Suppressor macrophage treated with lipopolysaccharide for 1 hour (primary cell): ENCODE measurements around the gene CDHR2.
A peak's percentile ranks its signal among the peaks of the same experiment; 100 is the strongest.
"Not testable (repeated sequence)": the region's sequence is repeated elsewhere in the genome, so short reads cannot be mapped to it uniquely, and the experiment has no call there.

Source experiments
- DNase-seq, 3 donors: peaks; one replicate each; pipeline ENCODE4 v3.0.0-alpha.2; 2020 to 2022

CDHR2 gene

DNA sequence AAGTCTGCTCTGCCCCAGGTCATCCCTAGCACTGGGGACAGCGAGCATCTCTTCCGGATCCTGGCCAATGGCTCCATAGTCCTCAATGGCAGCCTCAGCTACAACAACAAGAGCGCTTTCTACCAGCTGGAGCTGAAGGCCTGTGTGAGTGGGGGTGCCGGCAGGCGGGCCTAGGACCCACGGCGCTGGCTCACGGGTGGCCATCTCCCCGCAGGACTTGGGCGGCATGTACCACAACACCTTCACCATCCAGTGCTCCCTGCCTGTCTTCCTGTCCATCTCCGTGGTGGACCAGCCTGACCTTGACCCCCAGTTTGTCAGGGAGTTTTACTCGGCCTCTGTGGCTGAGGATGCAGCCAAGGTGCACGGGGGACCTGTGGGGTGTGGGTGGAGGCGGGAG lies 25.9 kb downstream of the CDHR2 start:
- DNase-seq, result no peak

DNA sequence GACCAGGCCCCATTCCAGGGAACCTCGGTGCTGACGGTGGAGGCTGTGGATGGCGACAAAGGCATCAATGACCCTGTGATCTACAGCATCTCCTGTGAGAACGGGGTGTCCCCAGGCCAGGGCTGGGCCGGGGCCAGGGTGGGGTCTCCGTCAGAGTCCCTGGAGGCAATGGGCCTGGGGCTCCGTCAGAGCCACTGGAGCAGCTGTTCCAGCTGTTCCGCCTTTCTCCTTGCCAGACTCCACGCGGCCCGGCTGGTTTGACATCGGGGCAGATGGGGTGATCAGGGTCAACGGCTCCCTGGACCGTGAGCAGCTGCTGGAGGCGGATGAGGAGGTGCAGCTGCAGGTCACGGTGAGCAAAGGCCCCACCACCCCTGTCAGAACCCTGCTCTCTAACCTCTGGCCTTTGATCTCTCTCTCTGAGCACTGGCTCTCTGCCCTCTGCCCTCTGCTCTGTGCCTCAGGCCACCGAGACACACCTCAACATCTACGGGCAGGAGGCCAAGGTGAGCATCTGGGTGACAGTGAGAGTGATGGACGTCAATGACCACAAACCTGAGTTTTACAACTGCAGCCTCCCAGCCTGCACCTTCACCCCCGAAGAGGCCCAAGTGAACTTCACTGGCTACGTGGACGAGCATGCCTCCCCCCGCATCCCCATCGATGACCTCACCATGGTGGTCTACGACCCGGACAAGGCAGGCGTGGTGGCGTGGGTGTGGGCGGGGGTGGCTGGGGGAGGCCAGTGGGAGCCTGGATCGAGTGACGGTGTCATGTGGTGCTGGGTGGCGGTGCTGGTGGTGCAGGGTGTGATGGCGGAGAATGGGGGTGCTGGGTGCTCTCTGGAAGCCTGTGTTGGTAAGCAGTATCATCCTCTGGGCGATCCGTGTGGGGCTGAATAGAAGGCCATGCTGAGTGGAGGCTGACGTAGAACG lies 26.6 kb downstream of the CDHR2 start:
- DNase-seq, result no peak

GRCh38 chr5:176577312-176578176 lies 28.4 kb downstream of the CDHR2 start:
- no peak for DNase-seq

GRCh38 chr5:176578391-176578808 lies 29.3 kb downstream of the CDHR2 start:
- DNase-seq, result peak in 1 of 3 donors; percentile 22

DNA sequence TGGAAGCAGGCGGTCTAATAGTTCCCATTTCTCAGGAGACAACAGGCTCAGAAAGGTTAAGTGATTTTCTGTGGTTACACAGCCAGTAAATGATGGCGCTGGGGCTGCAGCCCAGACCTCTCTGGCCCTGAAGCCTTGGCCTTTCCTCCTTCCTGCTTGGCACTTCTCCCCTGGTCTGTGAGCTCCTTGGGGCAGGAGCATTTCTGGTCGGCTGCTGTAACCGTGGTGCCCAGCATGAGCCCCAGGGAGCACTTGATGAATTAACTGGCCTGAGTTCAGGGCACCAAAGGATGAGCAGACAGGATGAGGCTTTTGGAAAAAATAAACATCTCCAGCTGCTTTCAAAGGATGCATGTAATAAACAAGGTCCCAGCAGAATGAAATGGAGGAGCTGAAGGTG lies 30.2 kb downstream of the CDHR2 start:
- no peak for DNase-seq

- DNase-seq, result no peak
Observed at GRCh38 chr5:176581361-176581760, 32.2 kb downstream of the CDHR2 start.

DNA sequence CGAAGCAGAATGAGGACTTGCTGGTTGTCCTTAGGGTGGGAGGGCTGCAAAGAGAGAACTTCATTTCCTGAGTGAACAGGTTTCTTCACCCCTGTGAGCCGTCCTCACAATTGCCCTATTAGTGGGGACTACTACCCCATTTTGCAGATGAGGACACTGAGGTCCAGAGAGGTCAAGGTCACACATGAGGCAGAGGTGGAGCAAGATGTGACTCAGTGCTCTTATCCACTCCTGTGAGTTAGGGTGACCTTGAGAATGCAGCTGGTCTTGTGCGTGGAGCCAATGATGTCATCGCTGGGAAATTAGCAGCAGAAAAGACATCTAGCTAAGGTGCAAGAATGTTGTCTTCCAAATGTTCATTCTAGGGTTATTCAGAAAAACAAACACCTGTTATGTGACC lies 33.9 kb downstream of the CDHR2 start:
- no peak for DNase-seq

GRCh38 chr5:176587398-176587797 lies 38.3 kb downstream of the CDHR2 start:
- DNase-seq, result no peak

DNA sequence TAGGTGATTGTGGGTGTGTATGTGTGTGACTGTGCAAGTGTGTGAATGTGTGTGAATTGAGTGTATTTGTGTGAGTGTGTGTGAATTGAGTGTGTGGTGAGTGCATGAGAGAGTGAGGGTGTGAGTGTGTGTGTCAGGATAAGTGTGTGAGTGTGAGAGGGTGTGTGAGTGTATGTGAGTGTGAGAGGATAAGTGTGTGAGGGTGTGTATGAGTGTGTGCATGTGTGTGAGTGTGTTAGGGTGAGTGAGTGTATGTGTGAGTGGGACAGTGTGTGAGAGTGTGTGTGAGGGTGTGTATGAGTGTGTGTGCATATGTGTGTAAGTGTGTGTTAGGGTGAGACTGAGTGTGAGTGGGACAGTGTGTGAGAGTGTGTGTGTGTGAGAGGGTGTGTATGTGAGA lies 39.2 kb downstream of the CDHR2 start:
- DNase-seq, result no peak

DNA sequence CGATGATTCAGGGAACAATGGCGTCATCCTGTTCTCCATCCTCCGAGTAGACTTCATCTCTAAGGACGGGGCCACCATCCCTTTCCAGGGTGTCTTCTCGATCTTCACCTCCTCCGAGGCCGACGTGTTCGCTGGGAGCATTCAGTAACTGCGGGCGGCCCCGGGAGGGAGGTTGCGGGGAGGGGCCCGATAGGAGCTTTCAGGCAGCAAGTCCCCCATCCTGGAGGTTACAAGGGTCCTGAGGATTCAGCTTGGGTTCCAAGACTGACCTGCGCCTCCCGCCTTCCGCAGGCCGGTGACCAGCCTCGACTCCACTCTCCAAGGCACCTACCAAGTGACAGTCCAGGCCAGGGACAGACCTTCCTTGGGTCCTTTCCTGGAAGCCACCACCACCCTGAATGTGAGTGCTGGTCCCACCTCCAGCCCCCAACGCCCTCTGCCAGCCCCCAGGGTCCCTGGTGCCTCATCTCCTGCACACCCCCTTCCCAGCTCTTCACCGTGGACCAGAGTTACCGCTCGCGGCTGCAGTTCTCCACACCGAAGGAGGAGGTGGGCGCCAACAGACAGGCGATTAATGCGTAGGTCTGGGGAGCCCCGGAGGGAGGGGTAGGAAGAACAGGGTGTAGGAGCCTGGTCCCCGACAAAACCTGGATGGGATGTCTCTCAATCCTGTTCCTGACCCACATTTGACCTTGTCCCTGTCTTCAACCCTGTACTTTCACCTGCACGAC lies 40.1 kb downstream of the CDHR2 start:
- DNase-seq, result no peak

GRCh38 chr5:176590035-176590717 lies 41.0 kb downstream of the CDHR2 start:
- DNase-seq, result no peak

- not testable (repeated sequence) for DNase-seq
Observed at GRCh38 chr5:176591667-176592066, 42.5 kb downstream of the CDHR2 start.

DNA sequence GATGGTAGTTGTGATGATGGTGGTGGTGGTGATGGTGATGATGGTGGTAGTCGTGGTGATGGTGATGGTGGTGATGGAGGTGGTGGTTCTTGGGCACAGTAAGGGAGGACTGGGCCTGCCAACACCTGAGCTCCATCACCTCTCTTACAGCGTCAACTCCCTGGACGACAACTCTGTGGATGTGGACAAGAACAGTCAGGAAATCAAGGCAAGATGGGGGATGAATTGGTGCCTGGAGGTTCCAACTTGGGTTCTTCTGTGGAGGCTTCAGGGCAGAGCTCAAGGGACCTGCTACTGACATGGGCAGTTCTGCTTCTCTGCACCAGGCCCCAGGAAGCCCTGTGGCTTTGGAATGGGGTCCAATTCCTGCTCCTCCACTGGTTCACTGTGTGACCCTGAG lies 43.4 kb downstream of the CDHR2 start:
- DNase-seq, result no peak

- no peak for DNase-seq
Observed at GRCh38 chr5:176593273-176593869, 44.2 kb downstream of the CDHR2 start.

DNA sequence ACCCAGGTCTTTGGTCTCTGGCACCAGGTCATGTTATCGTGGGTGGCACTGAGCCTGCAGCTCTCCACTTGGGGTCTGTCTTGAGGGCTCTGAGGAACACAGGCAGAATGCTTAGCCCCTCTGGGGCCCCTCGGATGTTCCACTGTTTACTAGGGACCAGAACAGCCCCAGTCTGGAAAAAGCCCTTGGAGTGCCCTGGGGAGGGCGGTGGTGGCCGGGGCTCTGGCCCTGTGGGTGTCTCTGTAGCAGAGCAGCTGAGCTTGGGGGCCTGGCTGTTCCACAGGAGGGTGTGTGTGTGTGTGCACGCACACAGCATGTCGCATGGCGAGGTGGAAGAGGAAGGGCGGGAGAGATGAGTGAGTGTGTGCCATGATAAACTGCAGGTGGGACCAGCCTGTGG lies 45.4 kb downstream of the CDHR2 start:
- no peak for DNase-seq

DNA sequence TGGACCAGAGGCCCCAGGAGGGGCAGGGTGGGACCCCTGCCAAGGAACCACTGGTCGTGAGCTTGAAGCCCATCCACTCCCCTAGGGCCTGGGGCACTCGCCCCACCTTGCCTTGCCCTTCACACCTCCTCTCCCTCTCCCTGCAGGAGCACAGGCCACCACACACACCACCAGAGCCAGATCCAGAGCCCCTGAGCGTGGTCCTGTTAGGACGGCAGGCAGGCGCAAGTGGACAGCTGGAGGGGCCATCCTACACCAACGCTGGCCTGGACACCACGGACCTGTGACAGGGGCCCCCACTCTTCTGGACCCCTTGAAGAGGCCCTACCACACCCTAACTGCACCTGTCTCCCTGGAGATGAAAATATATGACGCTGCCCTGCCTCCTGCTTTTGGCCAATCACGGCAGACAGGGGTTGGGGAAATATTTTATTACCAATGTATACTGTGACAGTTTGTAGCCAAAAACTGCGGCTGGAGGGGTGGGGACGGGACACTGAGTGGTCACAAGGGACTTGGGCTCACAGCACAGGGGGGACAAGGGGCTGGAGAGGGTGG lies 46.3 kb downstream of the CDHR2 start:
- DNase-seq, result no peak

DNA sequence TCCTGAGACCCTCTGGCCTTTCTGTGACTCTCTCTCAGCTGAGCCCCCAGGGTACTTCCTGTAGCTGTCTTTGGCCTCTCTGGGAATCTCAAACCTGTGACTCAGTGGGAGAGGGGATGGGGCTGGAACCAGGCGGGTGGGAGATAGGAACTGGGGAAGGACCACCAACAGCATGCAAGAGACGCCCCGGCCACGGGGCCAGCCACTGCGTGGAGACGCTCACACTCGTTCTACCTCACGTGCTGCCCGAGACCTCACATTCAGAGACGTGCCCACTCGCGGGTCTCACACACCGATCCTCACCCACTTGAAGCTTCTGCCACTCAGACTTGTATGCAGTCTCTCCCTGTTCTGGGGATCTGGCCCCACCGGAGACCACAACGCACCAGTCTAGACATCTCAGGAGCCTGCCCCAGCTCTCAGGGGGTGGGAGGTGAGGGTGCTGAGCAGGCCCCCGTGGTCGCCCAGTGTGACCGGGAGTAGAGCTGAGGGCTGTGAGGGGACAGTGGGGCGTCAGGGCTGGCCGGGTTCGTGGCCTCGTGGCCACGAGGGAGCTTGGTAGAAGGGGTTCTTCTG lies 47.0 kb downstream of the CDHR2 start:
- no peak for DNase-seq

DNA sequence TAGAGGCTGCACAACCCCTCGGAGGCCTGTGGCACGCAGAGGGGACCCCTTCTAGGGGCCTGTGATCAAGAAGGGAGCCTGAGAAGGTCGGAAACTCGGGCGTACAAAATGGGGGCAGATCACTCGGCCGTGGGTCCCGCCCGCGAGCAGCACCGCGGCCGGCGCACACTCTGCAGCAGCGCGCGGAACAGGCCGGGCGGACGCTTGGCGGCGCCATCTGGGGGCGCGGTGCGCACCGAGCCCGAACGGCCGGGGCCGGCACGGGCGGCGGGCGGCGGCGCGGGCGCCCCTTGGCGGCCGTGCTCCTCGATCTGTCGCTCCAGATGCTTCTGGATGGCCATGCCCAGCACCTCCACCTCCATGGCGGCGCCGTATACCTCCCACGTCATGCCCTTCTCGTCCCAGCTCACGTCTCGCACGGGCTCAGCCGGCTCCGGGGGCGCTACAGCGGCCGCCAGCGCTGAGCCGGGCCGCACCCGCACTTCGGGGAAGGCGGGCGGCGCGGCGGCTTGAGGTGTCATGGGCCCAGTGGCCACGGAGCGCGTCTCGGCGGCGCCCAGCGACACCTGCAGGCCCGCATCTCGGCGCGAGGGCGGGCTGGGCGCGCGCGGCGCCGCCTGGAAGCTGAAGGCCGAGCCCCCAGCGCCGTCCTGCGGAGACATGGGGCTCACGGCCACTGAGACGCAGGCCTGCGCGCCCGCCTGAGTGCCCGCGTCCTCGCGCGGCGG lies 47.7 kb downstream of the CDHR2 start:
- peak; percentile 47 to 86 (median 70) for DNase-seq

DNA sequence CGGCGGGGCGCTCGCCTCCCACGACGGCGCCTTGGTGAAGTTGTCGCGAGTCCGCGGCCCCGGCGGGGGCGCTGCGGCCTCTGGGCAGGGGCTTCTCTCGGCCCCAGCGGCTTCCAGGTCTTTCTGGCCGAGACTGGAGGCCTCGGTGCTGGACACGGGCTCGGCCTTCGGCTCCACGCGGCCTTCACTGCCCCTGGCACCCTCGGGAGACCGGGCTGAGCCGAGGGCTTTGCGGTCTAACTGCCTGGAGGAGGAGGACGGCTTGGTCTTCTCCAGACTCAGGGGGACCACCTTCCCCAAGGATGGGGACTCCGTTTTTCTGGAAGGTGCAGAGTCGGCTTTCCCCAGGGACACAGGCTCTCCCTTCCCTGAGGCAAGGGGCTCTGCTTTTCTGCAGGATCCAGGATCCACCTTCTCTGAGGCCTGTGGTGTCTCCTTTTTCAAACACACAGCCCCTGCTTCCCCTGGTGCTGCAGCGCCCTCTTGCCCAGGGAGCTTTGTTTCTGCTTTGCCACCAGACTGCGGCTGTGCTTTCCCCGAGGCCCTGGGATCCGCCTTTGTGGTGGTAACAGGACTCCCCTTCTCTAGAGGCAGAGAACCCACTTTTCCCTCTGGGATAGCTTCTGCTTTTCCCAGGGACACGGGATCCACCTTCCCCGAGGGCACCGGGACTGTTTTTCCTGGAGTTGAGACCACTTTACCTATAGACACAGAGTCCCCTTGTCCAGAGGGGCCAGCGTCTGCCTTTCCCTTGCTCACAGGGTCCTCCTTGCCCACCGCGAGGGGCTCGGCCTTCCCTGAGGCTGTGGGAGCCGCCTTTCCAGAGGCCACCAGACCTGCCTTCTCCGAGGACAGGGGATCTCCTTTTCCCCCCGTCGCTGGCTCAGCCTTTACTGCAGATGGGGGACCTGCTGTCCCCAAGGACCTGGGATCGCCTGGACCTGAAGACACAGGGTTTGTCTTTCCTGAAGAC lies 48.6 kb downstream of the CDHR2 start:
- no peak for DNase-seq
